Ishikawa (cell line): ENCODE results near the gene ERBB4.

Experiments
- CEBPB ChIP-seq: IDR thresholded peaks from 2 replicates; pipeline ENCODE4 v1.6.1; 2012
- CREB1 ChIP-seq: IDR thresholded peaks from 2 replicates; pipeline ENCODE4 v1.6.1; 2012; ENCODE audit warnings: low read depth
- EGR1 ChIP-seq: IDR thresholded peaks from 2 replicates; pipeline ENCODE4 v1.6.1; 2012
- EP300 ChIP-seq: IDR thresholded peaks from 2 replicates; pipeline ENCODE4 v1.6.1; 2012; ENCODE audit warnings: borderline replicate concordance
- FOXM1 ChIP-seq: IDR thresholded peaks from 2 replicates; pipeline ENCODE4 v1.6.1; 2012; ENCODE audit warnings: low read depth, borderline replicate concordance
- NFIC ChIP-seq: IDR thresholded peaks from 2 replicates; pipeline ENCODE4 v1.6.1; 2012
- RAD21 ChIP-seq: IDR thresholded peaks from 2 replicates; pipeline ENCODE4 v1.6.1; 2012; ENCODE audit warnings: low read depth
- TAF1 ChIP-seq: IDR thresholded peaks from 2 replicates; pipeline ENCODE4 v1.6.1; 2012; ENCODE audit warnings: low read depth, mild to moderate bottlenecking
- TCF12 ChIP-seq: IDR thresholded peaks from 2 replicates; pipeline ENCODE4 v1.6.1; 2012; ENCODE audit warnings: low read depth
- TEAD4 ChIP-seq: IDR thresholded peaks from 2 replicates; pipeline ENCODE4 v1.6.1; 2012
- YY1 ChIP-seq: IDR thresholded peaks from 2 replicates; pipeline ENCODE4 v1.6.1; 2012; ENCODE audit warnings: low read depth
- ZBTB7A ChIP-seq: IDR thresholded peaks from 2 replicates; pipeline ENCODE4 v1.6.1; 2012; ENCODE audit warnings: low read depth
- TF ChIP-seq, protein P1 (sequence below): IDR thresholded peaks from 2 replicates; pipeline ENCODE4 v1.6.1; 2012
- TF ChIP-seq, protein P2 (sequence below): IDR thresholded peaks from 2 replicates; pipeline ENCODE4 v1.6.1; 2012; ENCODE audit warnings: low read depth, mild to moderate bottlenecking
- TF ChIP-seq, protein P3 (sequence below): IDR thresholded peaks from 2 replicates; pipeline ENCODE4 v1.6.1; 2012

ERBB4 gene

DNA sequence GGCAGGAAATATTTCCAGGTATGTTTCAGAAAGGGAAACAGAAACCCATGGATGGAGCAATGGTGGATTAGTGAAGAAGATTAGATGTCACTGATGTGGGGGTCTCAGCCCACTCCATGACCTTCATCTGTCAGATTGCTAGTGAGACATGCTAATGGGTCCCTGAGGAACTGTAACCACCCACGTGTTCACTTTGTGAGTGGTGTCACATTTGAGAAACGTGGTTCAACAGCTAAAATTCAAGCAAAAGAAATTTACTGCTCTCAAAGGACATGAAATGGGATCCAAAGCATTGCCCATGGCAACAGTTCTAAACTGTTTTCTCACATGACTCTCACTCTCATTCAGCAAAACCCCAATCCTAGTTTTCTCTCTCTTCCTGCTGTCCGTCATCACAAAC lies 776.1 kb downstream of the ERBB4 start:
- TF ChIP-seq CREB1 (no peak), ZBTB7A (no peak), CEBPB (no peak), NFIC (no peak), EP300 (no peak), TAF1 (no peak), RAD21 (no peak), EGR1 (no peak), YY1 (no peak), TEAD4 (no peak), FOXM1 (no peak)
- TF ChIP-seq, protein P1, sequence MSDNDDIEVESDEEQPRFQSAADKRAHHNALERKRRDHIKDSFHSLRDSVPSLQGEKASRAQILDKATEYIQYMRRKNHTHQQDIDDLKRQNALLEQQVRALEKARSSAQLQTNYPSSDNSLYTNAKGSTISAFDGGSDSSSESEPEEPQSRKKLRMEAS, result no peak
- TF ChIP-seq, protein P2, sequence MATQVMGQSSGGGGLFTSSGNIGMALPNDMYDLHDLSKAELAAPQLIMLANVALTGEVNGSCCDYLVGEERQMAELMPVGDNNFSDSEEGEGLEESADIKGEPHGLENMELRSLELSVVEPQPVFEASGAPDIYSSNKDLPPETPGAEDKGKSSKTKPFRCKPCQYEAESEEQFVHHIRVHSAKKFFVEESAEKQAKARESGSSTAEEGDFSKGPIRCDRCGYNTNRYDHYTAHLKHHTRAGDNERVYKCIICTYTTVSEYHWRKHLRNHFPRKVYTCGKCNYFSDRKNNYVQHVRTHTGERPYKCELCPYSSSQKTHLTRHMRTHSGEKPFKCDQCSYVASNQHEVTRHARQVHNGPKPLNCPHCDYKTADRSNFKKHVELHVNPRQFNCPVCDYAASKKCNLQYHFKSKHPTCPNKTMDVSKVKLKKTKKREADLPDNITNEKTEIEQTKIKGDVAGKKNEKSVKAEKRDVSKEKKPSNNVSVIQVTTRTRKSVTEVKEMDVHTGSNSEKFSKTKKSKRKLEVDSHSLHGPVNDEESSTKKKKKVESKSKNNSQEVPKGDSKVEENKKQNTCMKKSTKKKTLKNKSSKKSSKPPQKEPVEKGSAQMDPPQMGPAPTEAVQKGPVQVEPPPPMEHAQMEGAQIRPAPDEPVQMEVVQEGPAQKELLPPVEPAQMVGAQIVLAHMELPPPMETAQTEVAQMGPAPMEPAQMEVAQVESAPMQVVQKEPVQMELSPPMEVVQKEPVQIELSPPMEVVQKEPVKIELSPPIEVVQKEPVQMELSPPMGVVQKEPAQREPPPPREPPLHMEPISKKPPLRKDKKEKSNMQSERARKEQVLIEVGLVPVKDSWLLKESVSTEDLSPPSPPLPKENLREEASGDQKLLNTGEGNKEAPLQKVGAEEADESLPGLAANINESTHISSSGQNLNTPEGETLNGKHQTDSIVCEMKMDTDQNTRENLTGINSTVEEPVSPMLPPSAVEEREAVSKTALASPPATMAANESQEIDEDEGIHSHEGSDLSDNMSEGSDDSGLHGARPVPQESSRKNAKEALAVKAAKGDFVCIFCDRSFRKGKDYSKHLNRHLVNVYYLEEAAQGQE, result no peak
- TF ChIP-seq, protein P3, sequence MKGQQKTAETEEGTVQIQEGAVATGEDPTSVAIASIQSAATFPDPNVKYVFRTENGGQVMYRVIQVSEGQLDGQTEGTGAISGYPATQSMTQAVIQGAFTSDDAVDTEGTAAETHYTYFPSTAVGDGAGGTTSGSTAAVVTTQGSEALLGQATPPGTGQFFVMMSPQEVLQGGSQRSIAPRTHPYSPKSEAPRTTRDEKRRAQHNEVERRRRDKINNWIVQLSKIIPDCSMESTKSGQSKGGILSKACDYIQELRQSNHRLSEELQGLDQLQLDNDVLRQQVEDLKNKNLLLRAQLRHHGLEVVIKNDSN, result no peak

DNA sequence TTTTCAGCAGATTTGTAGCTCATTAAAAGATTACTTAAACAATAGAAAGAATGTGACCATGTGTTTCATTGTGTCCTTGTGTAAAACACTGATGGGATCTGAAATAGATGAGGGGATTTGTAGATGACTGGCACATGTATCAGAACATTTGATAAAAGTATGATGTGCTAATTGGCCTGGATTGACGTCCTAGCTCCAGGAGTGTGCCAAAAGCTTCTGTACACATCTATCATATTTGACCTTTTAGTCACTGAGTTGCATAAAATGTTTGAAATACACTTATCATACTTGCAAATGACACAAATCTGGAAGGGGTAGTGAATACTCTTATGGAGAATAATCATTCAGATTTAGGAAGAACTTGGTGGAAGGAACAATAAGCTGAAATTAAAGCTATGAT lies 778.5 kb downstream of the ERBB4 start:
- no peak for TF ChIP-seq TAF1
- TF ChIP-seq, protein P3, result no peak
- no peak for TF ChIP-seq YY1
- TF ChIP-seq ZBTB7A, result no peak
- TF ChIP-seq, protein P2, result no peak
- no peak for TF ChIP-seq RAD21
- no peak for TF ChIP-seq TEAD4
- TF ChIP-seq, protein P1, result no peak
- no peak for TF ChIP-seq NFIC
- no peak for TF ChIP-seq EP300
- no peak for TF ChIP-seq FOXM1
- no peak for TF ChIP-seq CREB1
- TF ChIP-seq CEBPB, result no peak
- no peak for TF ChIP-seq TCF12
- TF ChIP-seq EGR1, result no peak

DNA sequence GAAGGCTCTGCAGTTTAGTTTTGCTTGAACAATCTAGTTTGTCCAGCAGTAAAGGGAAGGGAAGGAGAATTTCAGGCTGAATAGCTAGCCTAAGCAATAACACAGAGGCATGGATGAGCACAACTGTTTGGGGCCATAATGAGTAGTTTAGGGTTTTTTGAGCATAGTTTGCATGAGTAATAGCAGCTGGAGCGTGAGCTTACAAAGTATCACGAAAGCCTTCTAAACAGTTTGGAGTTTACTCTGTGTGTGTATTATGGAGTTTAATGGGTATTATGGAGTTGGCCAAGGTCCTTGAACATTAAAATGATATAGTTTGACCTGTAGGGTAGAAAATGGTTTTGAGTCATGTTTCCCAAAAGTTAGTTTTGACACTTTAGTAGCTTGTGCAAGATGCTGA lies 782.3 kb downstream of the ERBB4 start:
- no peak for TF ChIP-seq EP300
- TF ChIP-seq YY1, result no peak
- no peak for TF ChIP-seq CEBPB
- TF ChIP-seq, protein P1, result no peak

DNA sequence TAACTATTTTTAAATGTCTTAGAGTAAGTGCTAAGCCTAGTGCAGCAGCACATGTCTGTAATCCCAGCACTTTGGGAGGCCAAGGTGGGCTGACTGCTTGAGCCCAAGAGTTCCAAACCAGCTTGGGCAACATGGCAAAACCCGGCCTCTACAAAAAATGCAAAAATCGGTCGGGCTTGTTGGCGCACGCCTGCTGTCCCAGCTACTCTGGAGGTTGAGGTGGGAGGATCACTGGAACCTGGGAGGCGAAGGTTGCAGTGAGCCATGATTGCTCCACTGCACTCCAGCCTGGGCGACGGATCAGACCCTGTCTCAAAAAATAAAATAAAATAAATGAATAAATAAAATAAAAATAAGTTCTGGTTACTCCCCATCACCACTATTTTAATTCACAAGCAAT lies 783.4 kb downstream of the ERBB4 start:
- TF ChIP-seq, protein P2, result no peak
- TF ChIP-seq ZBTB7A (no peak), TCF12 (no peak), RAD21 (no peak), CREB1 (no peak)

DNA sequence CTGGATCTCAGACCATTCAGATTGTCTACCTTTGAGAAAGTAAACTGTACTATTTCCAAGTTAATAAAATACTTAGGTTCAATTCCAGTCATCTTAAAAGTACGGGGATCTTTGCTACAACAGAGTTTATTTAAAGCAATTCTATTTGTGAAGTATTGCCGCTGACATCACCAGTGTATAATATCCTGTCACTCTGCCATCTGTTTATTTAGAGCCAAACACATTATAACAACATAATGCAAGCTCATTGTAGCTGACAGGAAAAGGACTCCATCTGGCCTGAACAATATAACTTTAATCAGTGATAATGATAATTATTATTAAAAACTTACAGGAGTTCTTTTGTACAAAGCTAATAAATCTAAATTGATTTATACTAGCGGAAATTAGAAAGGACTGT lies 786.8 kb downstream of the ERBB4 start:
- no peak for TF ChIP-seq YY1
- no peak for TF ChIP-seq EGR1
- TF ChIP-seq, protein P2, result no peak
- no peak for TF ChIP-seq RAD21
- TF ChIP-seq, protein P3, result no peak
- TF ChIP-seq TCF12, result no peak
- TF ChIP-seq EP300, result no peak
- TF ChIP-seq CEBPB, result no peak
- no peak for TF ChIP-seq CREB1
- no peak for TF ChIP-seq ZBTB7A
- no peak for TF ChIP-seq TAF1
- TF ChIP-seq TEAD4, result no peak
- TF ChIP-seq NFIC, result no peak
- TF ChIP-seq FOXM1, result no peak
- TF ChIP-seq, protein P1, result no peak
